Measurements from ENCODE around the gene GID8.
"Not testable (repeated sequence)": the region's sequence is repeated elsewhere in the genome, so short reads cannot be mapped to it uniquely, and the experiment has no call there.

Gene GID8

DNA sequence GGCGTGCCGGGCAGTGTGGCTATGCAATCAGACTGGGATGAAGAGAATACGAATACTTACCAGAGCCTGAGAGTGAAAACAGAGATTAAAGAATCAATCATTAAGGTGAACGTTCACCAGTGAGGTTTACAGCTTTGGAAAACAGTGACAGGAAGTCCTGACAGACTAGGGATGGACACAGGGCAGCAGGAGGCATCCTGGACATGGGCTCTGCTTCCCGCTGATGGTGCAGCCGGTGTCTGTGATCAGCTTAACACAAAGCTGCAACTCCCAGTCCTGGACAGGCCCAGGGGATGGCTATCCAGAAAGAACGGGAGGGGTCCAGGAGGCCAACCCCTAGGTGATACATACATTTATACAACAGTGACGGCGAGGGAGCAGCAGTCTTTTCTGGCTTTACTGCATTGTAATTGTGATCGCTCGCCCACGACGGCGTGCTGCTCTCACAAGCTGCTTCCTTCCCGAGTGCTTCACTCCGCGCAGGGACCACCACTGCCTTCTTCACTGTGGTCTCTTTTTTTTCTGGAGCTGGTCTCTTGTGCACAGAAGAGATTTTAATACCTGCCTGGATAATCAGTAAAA, 32.3 kb upstream of the GID8 start:
- no peak for DNase-seq

DNA sequence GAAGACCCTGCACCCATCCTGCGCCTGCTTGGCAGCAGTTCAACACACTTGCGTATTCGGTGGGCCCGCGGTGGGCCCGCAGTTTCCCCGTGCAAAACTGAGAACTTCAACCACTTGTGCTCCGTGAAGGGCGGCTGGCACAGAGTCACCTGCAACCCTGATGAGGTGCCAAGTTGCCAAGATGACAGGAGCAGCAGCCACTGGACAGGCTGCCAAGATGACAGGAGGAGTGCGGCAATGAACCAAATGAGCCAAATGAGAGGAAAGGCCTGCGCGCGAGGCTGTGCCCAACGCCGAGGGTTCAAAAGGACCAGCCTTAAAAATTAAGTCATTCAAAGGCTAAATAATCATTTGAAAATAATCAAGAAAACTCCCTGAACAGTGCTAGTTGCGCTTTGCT, 31.7 kb upstream of the GID8 start:
- no peak for DNase-seq

DNA sequence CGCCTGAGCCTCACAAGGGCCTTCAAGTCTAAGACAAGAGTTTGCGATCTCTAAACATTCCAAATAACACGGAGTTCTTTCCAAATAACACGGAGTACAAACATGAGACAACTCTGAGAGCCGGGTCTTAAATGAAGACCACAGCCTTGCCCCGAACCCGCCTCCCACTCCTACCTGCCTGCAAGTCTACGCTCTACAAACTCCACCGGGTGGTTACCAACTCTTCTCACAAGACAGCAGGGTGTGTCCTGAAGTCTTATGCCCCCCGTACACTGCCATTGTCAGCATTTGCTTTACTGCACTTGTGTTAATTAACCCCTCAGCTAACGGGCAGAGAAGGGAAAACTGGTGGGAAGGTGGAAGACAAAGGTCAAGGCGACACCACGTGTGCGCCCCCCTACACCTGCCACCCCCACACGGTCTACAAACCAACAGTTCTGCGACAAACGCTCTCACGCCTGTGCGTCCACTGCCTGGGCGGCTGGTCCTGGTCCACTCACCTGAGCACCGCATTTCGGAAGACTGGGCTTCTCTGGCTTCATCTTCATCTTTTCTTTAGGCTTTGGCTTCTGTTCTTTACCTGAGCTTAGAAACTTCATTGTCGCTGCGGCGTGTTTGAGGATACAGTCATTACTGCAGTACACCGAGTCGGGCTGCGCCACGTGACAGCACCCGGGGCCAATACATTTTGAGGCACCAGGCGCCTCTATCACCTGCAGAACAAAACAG, 31.1 kb upstream of the GID8 start:
- no peak for DNase-seq

DNA sequence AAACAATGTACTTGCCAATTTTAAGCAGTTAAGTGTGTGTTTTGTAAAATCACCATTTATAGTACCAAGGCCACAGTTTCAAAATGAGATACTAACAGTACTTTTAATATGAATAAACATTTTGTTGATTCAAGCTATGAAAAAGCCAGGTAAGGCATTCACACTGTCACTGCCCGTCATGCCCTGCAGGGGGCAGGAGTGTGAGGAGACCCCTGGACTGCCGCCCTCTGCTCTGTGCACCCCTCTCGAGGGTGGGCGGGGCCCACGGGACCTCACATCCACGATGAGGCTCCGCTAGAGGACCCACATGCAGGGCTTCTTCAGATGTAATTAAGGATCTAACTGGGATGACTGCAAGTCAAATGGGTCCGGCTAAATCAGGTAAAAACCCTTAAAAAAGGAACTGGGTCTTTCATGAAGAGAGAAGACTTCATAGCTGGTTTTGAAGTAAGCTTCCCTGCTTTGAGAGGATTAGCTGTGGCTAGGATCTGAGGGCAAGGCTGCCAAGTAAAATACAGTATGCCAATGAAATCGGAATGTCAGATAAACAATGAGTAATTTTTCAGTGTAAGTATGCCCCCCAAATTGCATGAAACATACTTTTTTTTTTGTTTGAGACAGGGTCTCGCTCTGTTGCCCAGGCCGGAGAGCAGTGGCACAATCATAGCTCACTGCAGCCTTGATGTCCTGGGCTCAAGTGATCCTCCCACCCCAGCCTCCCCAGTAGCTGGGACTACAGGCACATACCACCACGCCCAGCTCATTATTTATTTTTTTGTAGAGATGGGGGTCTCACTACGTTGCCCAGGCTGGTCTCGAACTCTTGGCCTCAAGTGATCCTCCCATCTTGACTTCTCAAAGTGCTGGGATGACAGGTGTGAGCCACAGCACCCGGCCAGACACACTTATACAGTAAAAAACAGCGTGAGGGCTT, 30.3 kb upstream of the GID8 start:
- no peak for DNase-seq

DNA sequence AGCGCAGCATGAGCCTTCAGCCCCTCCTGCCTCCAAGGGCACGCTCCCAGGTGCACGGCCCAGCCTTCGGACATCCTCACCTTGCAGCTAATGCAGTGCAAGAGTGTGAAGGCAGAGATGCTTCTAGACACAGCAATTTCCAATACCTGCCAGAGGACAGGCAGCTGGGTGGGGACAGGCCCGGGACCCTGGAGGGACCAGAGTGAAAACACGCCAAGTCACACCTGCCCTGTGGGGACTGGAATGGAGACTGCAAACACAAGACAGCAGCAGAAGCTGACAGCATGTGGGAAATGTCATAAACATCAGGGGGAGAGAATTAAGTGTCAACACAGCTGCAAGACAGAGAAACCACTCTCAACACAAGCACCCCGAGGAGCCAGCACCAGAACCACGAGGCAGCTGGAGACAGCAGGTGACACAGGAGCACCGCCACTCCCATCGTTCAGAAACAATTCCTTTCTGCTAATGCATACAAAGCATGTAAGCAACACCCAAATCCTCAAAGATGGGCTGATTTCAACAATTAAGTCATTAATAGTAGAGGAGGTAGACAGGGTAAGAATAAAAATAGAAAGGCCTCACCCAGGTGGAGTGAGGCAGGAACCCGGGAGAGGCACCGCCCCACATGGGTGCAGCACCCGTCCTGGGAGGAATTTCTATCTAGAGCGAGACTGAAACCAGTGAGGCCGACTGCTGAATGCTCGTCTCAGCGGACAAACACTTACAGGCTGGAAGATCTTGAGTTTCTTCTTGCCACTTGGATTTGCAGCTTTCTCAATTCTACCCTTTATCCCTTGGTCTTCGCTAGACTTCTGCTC, 28.8 kb upstream of the GID8 start:
- DNase-seq = peak; percentile 94

DNA sequence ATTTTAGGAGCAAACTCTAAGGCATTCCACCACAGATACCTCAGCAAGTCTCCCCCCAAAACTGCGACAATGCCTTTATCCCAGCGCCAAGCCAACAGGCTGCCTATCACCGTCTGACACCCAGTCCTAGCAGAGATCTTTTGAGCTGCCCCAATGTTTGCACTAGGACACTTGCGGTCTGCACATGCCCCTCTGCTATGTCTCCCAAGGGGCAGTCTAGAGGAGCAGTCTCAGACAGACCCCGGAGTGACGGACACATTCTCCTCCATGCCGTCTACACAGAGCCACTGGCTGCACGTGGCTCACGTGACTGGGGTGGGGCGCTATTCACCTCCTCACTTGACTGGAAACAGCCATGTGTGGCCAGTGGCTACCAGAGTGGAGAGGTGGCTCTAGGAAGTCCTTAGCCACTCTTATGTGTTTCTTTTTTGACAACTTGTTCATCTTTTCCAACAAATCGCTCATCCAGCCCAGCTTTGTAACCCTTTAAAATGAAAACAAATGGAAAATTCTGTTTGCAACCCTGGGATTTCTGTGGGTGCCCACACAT, 27.7 kb upstream of the GID8 start:
- DNase-seq = no peak

DNA sequence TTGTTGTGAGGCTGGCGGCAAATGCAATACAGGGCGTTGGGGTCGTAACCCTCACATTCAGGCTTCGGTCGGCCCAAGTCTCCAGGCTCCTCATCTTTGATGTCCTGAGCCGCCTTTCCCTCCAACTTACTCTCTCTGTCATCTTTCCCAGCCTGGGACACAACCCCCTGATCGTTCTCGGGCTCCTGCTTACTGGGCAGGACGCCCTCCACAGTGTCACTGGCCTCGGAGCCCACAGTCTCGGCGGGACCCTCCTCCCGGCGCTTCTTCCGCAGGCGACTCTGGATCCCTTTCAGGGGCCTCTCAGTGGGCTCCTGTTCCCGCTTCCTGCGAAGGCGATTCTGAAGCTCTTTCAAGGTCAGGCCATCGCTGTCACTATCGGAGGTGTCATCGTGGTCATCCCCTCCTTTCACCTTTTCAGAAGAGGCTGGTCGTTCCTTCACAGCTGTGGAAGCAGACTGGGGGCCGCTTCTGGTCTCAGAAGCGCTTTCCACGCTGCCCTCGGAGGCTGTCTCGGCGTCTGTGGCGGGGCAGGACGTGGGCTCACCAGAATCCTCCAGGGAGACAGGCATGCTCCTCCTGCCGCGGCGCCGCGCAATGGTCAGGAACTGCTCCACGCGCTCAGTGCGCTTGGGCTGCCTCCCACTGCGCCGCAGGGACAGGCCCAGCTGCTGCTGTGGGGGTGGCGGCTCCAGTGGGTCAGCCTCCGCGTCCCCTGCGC, 27.0 kb upstream of the GID8 start:
- DNase-seq = no peak

DNA sequence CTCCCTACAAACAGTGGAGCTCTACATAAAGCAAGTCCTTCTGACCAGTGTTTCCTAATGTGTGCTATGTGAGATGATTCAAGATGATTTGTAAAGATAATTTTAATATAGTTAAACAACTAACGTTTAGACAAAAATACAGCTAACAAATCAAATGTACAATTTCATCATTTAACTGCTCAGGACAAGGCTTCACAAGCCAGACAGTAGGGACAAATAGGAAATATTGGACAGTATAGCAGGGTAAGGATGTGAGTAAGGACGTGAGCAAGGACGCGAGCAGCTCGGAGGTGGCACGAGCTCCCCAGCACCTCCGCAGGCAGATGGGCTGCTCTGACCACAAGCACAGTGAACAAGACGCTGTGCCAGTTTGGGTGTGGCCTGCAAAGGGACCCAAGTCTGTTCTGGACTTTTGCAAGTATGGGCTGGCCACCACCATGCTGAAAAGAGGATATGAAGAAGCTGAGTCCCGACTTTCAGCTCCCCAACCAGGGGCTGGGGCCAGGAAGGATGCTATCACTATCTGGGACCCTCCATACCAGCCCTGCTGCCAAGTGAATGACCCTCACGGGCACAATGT, 26.2 kb upstream of the GID8 start:
- no peak for DNase-seq

DNA sequence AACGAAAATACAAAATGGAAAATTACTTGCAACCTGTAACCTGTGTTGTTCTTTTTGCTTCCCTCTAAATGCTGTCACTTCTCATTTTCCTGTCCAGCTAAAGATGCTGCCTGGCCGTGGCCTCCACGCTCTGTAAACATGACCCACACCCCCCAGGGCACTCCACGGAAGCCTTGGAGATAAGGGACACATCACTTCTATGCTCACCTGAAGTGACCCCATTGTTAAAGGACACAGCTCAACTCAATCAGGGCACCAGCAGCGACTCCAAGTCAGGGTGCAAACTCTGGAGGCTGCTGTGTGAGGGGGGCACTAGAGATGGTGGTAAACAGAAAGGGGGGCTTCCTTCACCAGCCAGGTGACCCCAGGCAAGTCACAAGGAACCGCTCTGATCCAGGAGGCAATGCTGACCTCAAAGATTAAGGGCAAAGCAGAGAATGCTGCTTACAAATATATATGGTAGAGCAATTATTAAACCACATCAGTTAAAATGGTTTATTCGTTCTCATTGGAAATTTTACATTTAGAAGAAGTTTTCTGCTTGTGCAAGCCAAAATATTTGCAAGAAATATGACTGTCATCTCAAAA, 24.8 kb upstream of the GID8 start:
- no peak for DNase-seq

DNA sequence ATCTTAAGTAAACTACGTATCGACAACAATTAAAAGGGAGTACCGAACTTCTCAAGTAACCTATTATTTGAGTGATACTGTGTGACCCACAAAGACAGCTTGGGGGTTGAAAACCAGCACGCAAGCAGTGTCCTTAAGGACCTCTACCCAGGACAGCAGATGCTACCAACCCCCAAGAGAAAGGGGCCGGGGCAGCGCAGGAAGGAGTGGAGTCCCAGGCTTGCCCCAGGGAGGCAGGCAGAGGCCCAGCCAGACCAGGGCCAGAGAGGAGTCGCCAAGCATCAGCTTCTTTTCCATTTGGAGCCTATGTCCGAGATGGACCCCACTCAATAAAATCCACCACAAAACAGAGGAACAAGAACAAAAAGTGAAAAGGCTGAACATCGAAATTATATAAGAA, 23.5 kb upstream of the GID8 start:
- DNase-seq = no peak

DNA sequence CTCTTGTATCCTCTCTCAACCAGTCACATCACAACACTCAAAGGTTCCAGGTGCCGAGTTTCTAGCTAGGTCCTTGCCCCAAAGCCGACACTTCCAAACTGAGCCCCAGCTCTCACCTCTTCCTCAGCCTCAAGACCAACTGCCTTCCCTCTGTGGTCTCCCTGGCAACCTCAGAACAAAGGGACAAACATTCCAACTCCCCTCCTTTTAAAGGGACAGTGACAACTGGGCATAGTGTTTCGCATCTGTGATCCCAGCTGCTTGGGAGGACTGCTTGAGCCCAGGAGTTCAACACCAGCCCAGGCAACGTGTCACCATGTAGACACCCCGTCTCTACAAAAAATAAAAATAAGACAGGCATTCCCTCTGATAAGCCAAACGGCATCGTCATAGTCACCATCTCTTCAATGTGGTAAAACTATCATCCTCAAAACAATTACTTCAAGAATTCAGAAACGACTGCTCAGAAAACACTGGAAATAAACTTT, 22.9 kb upstream of the GID8 start:
- DNase-seq = peak; percentile 33

DNA sequence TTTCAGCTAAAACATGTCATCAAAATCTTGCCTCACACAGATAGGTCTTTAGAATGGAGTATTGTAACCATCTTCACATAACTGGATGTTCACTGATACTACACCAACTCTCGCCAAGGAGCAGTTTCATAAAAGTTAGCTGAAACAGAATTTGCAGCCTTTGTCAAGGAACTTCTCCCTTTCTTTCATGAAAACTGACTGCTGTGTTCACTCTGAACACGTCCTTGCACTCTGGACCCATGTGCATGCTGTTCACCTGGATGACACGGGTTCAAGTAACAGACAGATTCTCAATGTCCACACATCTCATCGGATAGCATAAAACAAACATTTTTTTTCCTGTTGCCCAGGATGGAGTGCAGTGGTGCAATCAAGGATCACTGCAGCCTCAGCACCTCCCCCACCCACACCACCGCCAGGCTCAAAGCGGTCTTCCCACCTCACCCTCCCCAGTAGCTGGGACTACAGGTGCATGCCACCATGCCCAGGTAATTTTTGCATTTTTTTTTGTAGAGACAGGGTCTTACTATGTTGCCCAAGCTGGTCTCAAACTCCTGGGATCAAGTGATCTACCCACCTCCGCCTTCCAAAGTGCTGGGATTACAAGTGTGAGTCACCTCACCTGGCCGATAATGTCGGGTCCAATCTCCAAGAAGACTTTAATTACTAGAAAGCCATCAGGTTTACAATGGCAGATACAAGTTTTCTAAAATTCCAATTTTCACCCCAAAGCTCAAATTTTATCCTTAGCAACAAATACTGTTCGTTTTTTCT, 21.1 kb upstream of the GID8 start:
- no peak for DNase-seq

DNA sequence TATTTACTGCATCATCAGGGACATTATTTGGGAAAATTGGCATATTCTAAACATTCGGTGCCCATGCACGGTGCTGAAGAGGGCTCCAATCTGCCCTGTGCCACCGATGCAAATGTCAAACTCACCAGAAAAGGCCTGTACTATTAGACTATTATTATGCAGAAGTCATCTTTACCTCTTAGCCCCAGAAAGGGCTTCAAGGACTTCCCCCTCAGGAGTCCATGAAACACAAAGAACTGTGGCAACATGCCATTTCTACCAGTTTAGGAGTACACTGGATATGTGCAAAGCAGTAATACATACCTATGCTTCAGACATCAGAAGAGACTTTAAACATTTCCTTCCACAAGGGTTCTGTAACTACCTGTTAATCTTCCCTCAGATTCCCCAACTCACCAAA, 20.2 kb upstream of the GID8 start:
- DNase-seq = no peak

DNA sequence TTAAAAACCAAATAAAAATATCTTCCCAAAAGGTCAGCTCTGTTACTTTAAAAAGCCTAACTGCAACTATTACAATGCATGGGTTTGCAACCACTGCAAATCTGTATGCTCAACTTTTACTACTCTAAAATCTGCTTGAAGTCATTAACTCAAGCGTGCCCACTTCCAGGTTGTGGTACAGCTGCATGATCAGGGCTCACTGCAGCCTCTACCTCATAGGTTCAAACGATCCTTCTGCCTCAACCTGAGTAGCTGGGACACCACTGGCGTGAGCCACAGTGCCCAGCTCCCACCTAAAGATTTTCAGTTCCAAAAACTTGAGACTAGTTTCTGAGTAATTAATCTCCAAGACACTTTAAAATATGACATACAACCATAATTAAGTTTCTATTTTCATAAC, 19.8 kb upstream of the GID8 start:
- DNase-seq = no peak

DNA sequence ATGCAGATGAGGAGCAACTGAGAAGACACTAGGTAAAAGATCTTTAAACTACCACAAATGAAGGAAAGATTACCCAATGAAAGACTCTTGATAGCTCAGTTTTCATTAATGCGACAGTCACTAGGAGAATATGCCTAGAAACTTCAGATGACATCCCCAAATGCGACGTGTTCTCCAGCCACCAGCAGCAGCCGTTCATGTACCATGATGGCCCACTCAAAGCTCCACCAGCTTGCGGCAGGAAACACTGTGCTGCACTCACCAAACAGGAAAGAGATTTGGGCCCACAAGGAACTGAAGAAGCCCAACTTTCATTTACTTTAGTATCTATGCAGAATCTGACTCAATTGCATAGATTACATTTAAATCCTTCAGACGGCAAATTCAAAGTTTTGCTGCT, 19.1 kb upstream of the GID8 start:
- no peak for DNase-seq

DNA sequence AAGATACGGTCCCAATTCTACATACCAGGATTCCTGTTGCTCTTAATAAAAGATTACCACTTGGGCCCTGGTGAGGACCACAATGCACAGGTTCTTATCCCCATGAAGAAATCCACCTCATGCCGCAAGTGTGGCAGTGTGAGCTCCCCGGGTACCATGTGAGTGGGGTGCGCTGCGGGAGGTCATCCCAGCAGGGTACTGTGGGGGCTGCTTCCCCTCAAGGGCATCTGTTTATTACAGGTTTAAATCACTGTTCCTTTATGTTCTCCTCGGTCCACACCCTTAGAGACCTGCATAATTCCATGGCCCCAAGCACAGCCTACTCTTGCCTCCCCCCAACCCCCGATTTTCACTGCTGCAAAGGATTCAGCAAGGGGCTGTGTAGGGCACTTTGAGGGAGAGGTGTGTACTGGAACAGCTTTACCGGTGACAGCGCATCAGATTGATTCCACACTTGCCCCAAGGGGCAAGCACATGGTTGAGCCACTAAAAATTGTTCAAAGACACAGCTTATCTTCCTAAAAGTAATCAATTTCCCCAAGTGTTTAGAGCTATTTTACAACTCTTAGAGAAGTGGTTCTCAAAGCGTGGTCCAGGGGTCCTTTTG, 17.8 kb upstream of the GID8 start:
- no peak for DNase-seq

DNA sequence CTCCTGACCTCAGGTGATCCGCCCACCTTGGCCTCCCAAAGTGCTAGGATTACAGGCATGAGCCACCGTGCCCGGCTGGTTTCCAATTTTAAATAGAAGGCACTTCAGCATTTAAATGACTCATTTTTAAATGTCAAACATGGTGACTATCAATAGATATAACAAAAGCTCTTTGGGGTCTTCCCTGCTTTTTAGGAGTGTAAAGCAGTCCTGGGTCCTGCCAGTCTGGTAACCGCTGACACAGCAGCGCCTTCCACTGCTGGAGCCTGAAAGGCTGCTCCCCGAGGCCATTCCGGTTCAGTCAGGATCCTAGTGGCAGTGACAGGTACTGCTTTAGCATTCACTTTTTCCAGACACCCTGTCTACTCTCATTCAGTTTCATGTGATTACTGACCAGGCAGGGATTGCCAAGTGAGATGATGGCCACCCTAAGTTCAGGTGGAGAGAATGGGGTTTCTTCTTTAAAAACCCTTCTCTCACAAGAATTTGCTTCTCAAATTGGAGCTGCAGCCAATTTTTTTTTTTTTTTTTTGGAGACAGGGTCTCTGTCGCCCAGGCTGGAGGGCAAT, 16.7 kb upstream of the GID8 start:
- DNase-seq = peak; percentile 46

DNA sequence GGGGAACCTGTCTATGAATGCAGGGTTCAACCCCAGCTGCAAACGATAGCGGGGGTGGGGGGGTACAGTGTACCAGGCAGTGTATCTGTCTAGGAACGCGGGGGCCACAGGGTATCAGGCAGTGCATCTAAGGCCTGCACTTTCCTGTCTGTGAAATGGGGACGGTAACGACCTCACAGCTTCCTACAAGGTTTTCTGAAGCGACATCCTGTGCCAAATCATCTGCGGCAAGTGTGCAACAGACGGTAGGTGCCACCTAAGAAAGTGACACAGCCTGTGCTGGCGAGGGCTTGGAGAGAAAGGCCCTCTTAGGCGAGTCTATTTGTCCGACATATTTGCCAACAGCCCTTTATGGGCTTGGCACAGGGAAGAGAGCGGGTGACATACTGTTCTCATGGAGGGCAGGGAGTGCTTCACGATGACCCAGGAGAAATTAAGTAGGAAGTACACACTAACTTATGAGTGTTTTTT, 15.5 kb upstream of the GID8 start:
- DNase-seq = no peak

DNA sequence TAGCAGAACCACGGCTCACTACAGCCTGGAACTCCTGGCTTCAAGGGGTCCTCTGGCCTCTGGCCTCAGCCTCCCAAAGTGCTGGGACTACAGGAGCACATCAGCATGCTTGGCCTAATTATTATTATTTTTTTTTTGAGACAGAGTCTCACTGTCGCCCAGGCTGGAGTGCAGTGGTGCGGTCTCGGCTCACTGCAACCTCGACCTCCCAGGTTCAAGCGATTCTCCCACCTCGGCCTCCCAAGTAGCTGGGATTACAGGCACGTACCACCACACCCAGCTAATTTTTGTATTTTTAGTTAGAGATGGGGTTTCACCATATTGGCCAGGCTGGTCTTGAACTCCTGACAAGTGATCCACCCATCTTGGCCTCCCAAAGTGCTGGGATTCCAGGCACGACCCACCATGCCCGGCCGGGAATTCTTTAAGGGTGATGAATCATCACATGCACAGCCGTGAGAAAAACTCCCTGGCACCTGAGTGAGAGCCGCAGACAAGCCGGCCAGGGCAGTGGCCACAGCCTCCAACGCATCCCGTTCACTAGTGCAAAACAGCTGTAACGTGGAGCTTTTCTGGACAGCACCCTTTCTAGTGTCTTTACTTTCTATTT, 14.8 kb upstream of the GID8 start:
- not testable (repeated sequence) for DNase-seq

Measured in NCI-H146 (cell line).